GOT3 (cell line): ENCODE measurements around the gene PRKAA1.

Experiments
- DNase-seq: peaks from one replicate; lab custom pipeline; 2025; ENCODE audit warnings: mixed read lengths; lab: John Stamatoyannopoulos, UW

Gene PRKAA1

GRCh38 chr5:40798012-40798800 is at the start of gene PRKAA1:
Gene PRKAA1, minus strand, starts transcription at chr5:40798374. Its CDS starts 185 bp downstream, at chr5:40798189.
- peak; percentile 87 for DNase-seq

GRCh38 chr5:40847525-40847924 is 49.4 kb upstream of the PRKAA1 start:
- DNase-seq: no peak

- no peak for DNase-seq
These were observed 48.2 kb upstream of the PRKAA1 start for GRCh38 chr5:40846371-40846770.

GRCh38 chr5:40844565-40844964 is 46.4 kb upstream of the PRKAA1 start:
- DNase-seq: no peak

- no peak for DNase-seq
These were observed 44.2 kb upstream of the PRKAA1 start for GRCh38 chr5:40842351-40842750.

GRCh38 chr5:40841068-40841805 is 43.1 kb upstream of the PRKAA1 start, which contains the start of gene CARD6:
Gene CARD6, plus strand, starts transcription at chr5:40841367. Its CDS starts 16 bp downstream, at chr5:40841383.
- DNase-seq: no peak

- no peak for DNase-seq
These were observed 39.9 kb upstream of the PRKAA1 start for GRCh38 chr5:40838086-40838485.

- DNase-seq: peak; percentile 89
These were observed 36.9 kb upstream of the PRKAA1 start, which contains the start of gene RPL37 for GRCh38 chr5:40834849-40835787. Gene RPL37, minus strand, starts transcription at chr5:40835222. Its CDS starts 37 bp downstream, at chr5:40835185.

GRCh38 chr5:40834391-40834848 is 36.2 kb upstream of the PRKAA1 start:
- no peak for DNase-seq

GRCh38 chr5:40833712-40834229 is 35.6 kb upstream of the PRKAA1 start:
- no peak for DNase-seq

- DNase-seq: no peak
These were observed 34.2 kb upstream of the PRKAA1 start for GRCh38 chr5:40832345-40832744.

GRCh38 chr5:40831346-40832210 is 33.4 kb upstream of the PRKAA1 start:
- no peak for DNase-seq

GRCh38 chr5:40829748-40830533 is 31.8 kb upstream of the PRKAA1 start:
- no peak for DNase-seq

GRCh38 chr5:40828690-40829661 is 30.8 kb upstream of the PRKAA1 start:
- no peak for DNase-seq

- no peak for DNase-seq
These were observed 30.0 kb upstream of the PRKAA1 start for GRCh38 chr5:40828021-40828631.

- no peak for DNase-seq
These were observed 29.2 kb upstream of the PRKAA1 start for GRCh38 chr5:40827188-40827977.

- DNase-seq: no peak
These were observed 28.5 kb upstream of the PRKAA1 start for GRCh38 chr5:40826489-40827187.
